ENCODE results near the gene MS4A14.
"Not testable (repeated sequence)": the region's sequence is repeated elsewhere in the genome, so short reads cannot be mapped to it uniquely, and the experiment has no call there.

The MS4A14 gene

GRCh38 chr11:60396382-60396781 is at the start of gene MS4A14:
Gene MS4A14, plus strand, starts transcription at chr11:60396459. Its CDS starts 120 bp downstream, at chr11:60396579.
- Histone ChIP-seq H3K4me3 (no peak within 1 kb of the TSS), H3K27ac (no peak within 1 kb of the TSS), H3K36me3 (ENCODE audit: insufficient read depth, low read length) (no peaks in the 10 kb centered on the region), H3K9me3 (ENCODE audit: low read depth, low read length) (no peaks in the 10 kb centered on the region), H3K9ac (ENCODE audit: insufficient read length) (no peak within 1 kb of the TSS)
- DNase-seq (ENCODE audit: low read depth, low spot score) = no peak
- TF ChIP-seq EZH2 (IDR thresholded peaks at IDR 0.05) (no peak), FOXP2 (optimal IDR thresholded peaks at IDR 0.05; ENCODE audit: control extremely low read depth, extremely low read length, insufficient read depth) (no peak), POLR2AphosphoS5 (IDR thresholded peaks at IDR 0.05; ENCODE audit: borderline replicate concordance, low read depth, low read length) (no peak)

GRCh38 chr11:60347084-60347797 is 49.0 kb upstream of the MS4A14 start:
- DNase-seq (ENCODE audit: low read depth, low spot score) = no peak
- H3K36me3 ChIP-seq (ENCODE audit: insufficient read depth, low read length) = no peaks in the 10 kb centered on the region
- no peak overlapping the region for H3K4me3 ChIP-seq
- no peak overlapping the region for H3K9ac ChIP-seq (ENCODE audit: insufficient read length)
- no peak overlapping the region for H3K27ac ChIP-seq
- H3K9me3 ChIP-seq (ENCODE audit: low read depth, low read length) = no peaks in the 10 kb centered on the region
- TF ChIP-seq EZH2 (IDR thresholded peaks at IDR 0.05) (no peak), POLR2AphosphoS5 (IDR thresholded peaks at IDR 0.05; ENCODE audit: borderline replicate concordance, low read depth, low read length) (no peak), FOXP2 (optimal IDR thresholded peaks at IDR 0.05; ENCODE audit: control extremely low read depth, extremely low read length, insufficient read depth) (no peak)

GRCh38 chr11:60348116-60348515 is 48.1 kb upstream of the MS4A14 start:
- DNase-seq (ENCODE audit: low read depth, low spot score) = no peak
- Histone ChIP-seq H3K4me3 (no peak overlapping the region), H3K27ac (no peak overlapping the region), H3K36me3 (ENCODE audit: insufficient read depth, low read length) (no peaks in the 10 kb centered on the region), H3K9me3 (ENCODE audit: low read depth, low read length) (no peaks in the 10 kb centered on the region), H3K9ac (ENCODE audit: insufficient read length) (no peak overlapping the region)
- TF ChIP-seq EZH2 (IDR thresholded peaks at IDR 0.05) = no peak
- no peak for TF ChIP-seq POLR2AphosphoS5 (IDR thresholded peaks at IDR 0.05; ENCODE audit: borderline replicate concordance, low read depth, low read length)
- no peak for TF ChIP-seq FOXP2 (optimal IDR thresholded peaks at IDR 0.05; ENCODE audit: control extremely low read depth, extremely low read length, insufficient read depth)

- Histone ChIP-seq H3K36me3 (ENCODE audit: insufficient read depth, low read length) (no peaks in the 10 kb centered on the region), H3K9ac (ENCODE audit: insufficient read length) (no peak overlapping the region), H3K9me3 (ENCODE audit: low read depth, low read length) (no peaks in the 10 kb centered on the region), H3K27ac (no peak overlapping the region), H3K4me3 (no peak overlapping the region)
- no peak for DNase-seq (ENCODE audit: low read depth, low spot score)
- TF ChIP-seq EZH2 (IDR thresholded peaks at IDR 0.05) (no peak), FOXP2 (optimal IDR thresholded peaks at IDR 0.05; ENCODE audit: control extremely low read depth, extremely low read length, insufficient read depth) (no peak), POLR2AphosphoS5 (IDR thresholded peaks at IDR 0.05; ENCODE audit: borderline replicate concordance, low read depth, low read length) (no peak)
Observed at GRCh38 chr11:60349990-60350389, 46.3 kb upstream of the MS4A14 start.

- H3K9me3 ChIP-seq (ENCODE audit: low read depth, low read length) = no peaks in the 10 kb centered on the region
- TF ChIP-seq POLR2AphosphoS5 (IDR thresholded peaks at IDR 0.05; ENCODE audit: borderline replicate concordance, low read depth, low read length) (no peak), FOXP2 (optimal IDR thresholded peaks at IDR 0.05; ENCODE audit: control extremely low read depth, extremely low read length, insufficient read depth) (no peak), EZH2 (IDR thresholded peaks at IDR 0.05) (no peak)
- H3K36me3 ChIP-seq (ENCODE audit: insufficient read depth, low read length) = no peaks in the 10 kb centered on the region
- H3K4me3 ChIP-seq = no peak overlapping the region
- H3K9ac ChIP-seq (ENCODE audit: insufficient read length) = no peak overlapping the region
- H3K27ac ChIP-seq = no peak overlapping the region
- no peak for DNase-seq (ENCODE audit: low read depth, low spot score)
Observed at GRCh38 chr11:60357771-60358170, 38.5 kb upstream of the MS4A14 start.

- DNase-seq (ENCODE audit: low read depth, low spot score) = no peak
- TF ChIP-seq POLR2AphosphoS5 (IDR thresholded peaks at IDR 0.05; ENCODE audit: borderline replicate concordance, low read depth, low read length) = no peak
- no peak for TF ChIP-seq FOXP2 (optimal IDR thresholded peaks at IDR 0.05; ENCODE audit: control extremely low read depth, extremely low read length, insufficient read depth)
- TF ChIP-seq EZH2 (IDR thresholded peaks at IDR 0.05) = no peak
- no peak overlapping the region for H3K9ac ChIP-seq (ENCODE audit: insufficient read length)
- H3K36me3 ChIP-seq (ENCODE audit: insufficient read depth, low read length) = no peaks in the 10 kb centered on the region
- H3K27ac ChIP-seq = no peak overlapping the region
- no peaks in the 10 kb centered on the region for H3K9me3 ChIP-seq (ENCODE audit: low read depth, low read length)
- no peak overlapping the region for H3K4me3 ChIP-seq
Observed at GRCh38 chr11:60360621-60361020, 35.6 kb upstream of the MS4A14 start.

- H3K9ac ChIP-seq (ENCODE audit: insufficient read length) = no peak overlapping the region
- H3K4me3 ChIP-seq = no peak overlapping the region
- no peaks in the 10 kb centered on the region for H3K36me3 ChIP-seq (ENCODE audit: insufficient read depth, low read length)
- TF ChIP-seq POLR2AphosphoS5 (IDR thresholded peaks at IDR 0.05; ENCODE audit: borderline replicate concordance, low read depth, low read length) (no peak), FOXP2 (optimal IDR thresholded peaks at IDR 0.05; ENCODE audit: control extremely low read depth, extremely low read length, insufficient read depth) (no peak), EZH2 (IDR thresholded peaks at IDR 0.05) (no peak)
- no peak overlapping the region for H3K27ac ChIP-seq
- DNase-seq (ENCODE audit: low read depth, low spot score) = no peak
- H3K9me3 ChIP-seq (ENCODE audit: low read depth, low read length) = no peaks in the 10 kb centered on the region
Observed at GRCh38 chr11:60362241-60362640, 34.0 kb upstream of the MS4A14 start.

- no peaks in the 10 kb centered on the region for H3K36me3 ChIP-seq (ENCODE audit: insufficient read depth, low read length)
- no peak overlapping the region for H3K27ac ChIP-seq
- no peaks in the 10 kb centered on the region for H3K9me3 ChIP-seq (ENCODE audit: low read depth, low read length)
- no peak for TF ChIP-seq POLR2AphosphoS5 (IDR thresholded peaks at IDR 0.05; ENCODE audit: borderline replicate concordance, low read depth, low read length)
- TF ChIP-seq FOXP2 (optimal IDR thresholded peaks at IDR 0.05; ENCODE audit: control extremely low read depth, extremely low read length, insufficient read depth) = no peak
- no peak for TF ChIP-seq EZH2 (IDR thresholded peaks at IDR 0.05)
- DNase-seq (ENCODE audit: low read depth, low spot score) = peak; percentile 26
- H3K9ac ChIP-seq (ENCODE audit: insufficient read length) = no peak overlapping the region
- no peak overlapping the region for H3K4me3 ChIP-seq
Observed at GRCh38 chr11:60363542-60364470, 32.5 kb upstream of the MS4A14 start.

- H3K36me3 ChIP-seq (ENCODE audit: insufficient read depth, low read length); DNase-seq (ENCODE audit: low read depth, low spot score); H3K9ac ChIP-seq (ENCODE audit: insufficient read length); H3K9me3 ChIP-seq (ENCODE audit: low read depth, low read length); H3K4me3 ChIP-seq; H3K27ac ChIP-seq: not testable (repeated sequence)
Observed at GRCh38 chr11:60366262-60366904, 29.9 kb upstream of the MS4A14 start.

Data from SK-N-MC (cell line).